Mucosa of descending colon (tissue), 3 donors: ENCODE measurements around the gene KRTAP12-1. TPM values are rescaled to one million over a fixed set of nuclear protein-coding genes. Genes with fewer than 3 reads are reported as not detected.
A peak's percentile ranks its signal among the peaks of the same experiment; 100 is the strongest.
"Not testable (repeated sequence)": the region's sequence is repeated elsewhere in the genome, so short reads cannot be mapped to it uniquely, and the experiment has no call there.

Source experiments
- ATAC-seq: fragments of 200-7000 bp; cut with Tn5 transposase; one replicate; pipeline ENCODE4 v1.9.1; 2020; ENCODE audit warnings: mild to moderate bottlenecking, moderate library complexity
- DNase-seq, 3 donors: peaks; one replicate each; pipeline ENCODE4 v3.0.0-alpha.2; 2020
- H3K36me3 ChIP-seq: fragments of 200-600 bp; one replicate; pipeline ENCODE4 v1.8.0; 2021; ENCODE audit warnings: low read depth, mild to moderate bottlenecking
- H3K4me1 ChIP-seq: fragments of 200-600 bp; one replicate; pipeline ENCODE4 v1.8.0; 2021; ENCODE audit warnings: low read depth, mild to moderate bottlenecking
- H3K4me3 ChIP-seq: fragments of 200-600 bp; one replicate; pipeline ENCODE4 v1.8.0; 2021; ENCODE audit warnings: mild to moderate bottlenecking
- H3K9me3 ChIP-seq: fragments of 200-600 bp; one replicate; pipeline ENCODE4 v1.8.0; 2021; ENCODE audit warnings: mild to moderate bottlenecking
- intact Hi-C, 2 donors: fragments of 100-400 bp; cut with DNase I in 1 of 2; cut with micrococcal nuclease in 1 of 2; formaldehyde crosslinking; loops; one replicate each; pipeline versions ENCODE4 v1.11.0 to v1.11.1; 2022; cut with DNase I, micrococcal nuclease
- total RNA-seq, 3 donors: library from RNA; stranded (reverse); fragmentation: NEBNext Ultra II Directional in 2 of 3; extraction: Animal tissue kit (Norgen Biotek cat#: 25700) in 2 of 3; gene quantifications; one replicate each; pipeline versions ENCODE4 v1.2.1 to v1.2.4, GENCODE V29; 2021 to 2023
- TF ChIP-seq, protein P1 (sequence below): fragments of 200-600 bp; IDR thresholded peaks from one replicate; pipeline ENCODE4 v1.8.0; 2022; ENCODE audit warnings: antibody characterized with exemption, mild to moderate bottlenecking
- donor health status: DM: no; HTN: no; CAD: no; lungs with moderate emphysema.
- donor health status: DM: no; HTN: no; CAD: no.
- donor health status: DM: no; HTN: yes; CAD: no.

The KRTAP12-1 gene
- total RNA-seq, 3 donors from 2014 or later, result not detected

GRCh38 chr21:44666401-44667320, 15.3 kb downstream of the KRTAP12-1 start, which contains the start of gene KRTAP12-2:
TSS of gene KRTAP12-2 (minus strand) at chr21:44666927. CDS start at chr21:44666886, 41 bp downstream.
- DNase-seq (no peak), ATAC-seq (peak; percentile 29)
- Histone ChIP-seq H3K4me3 (no peak within 1 kb of the TSS), H3K9me3 (peaks cover 6% of the 10 kb centered on the region), H3K36me3 (no peaks in the 10 kb centered on the region), H3K4me1 (no peaks in the 10 kb centered on the region)
- TF ChIP-seq, protein P1, sequence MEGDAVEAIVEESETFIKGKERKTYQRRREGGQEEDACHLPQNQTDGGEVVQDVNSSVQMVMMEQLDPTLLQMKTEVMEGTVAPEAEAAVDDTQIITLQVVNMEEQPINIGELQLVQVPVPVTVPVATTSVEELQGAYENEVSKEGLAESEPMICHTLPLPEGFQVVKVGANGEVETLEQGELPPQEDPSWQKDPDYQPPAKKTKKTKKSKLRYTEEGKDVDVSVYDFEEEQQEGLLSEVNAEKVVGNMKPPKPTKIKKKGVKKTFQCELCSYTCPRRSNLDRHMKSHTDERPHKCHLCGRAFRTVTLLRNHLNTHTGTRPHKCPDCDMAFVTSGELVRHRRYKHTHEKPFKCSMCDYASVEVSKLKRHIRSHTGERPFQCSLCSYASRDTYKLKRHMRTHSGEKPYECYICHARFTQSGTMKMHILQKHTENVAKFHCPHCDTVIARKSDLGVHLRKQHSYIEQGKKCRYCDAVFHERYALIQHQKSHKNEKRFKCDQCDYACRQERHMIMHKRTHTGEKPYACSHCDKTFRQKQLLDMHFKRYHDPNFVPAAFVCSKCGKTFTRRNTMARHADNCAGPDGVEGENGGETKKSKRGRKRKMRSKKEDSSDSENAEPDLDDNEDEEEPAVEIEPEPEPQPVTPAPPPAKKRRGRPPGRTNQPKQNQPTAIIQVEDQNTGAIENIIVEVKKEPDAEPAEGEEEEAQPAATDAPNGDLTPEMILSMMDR, result no peak
- intact Hi-C loops, result no loop called here

DNA sequence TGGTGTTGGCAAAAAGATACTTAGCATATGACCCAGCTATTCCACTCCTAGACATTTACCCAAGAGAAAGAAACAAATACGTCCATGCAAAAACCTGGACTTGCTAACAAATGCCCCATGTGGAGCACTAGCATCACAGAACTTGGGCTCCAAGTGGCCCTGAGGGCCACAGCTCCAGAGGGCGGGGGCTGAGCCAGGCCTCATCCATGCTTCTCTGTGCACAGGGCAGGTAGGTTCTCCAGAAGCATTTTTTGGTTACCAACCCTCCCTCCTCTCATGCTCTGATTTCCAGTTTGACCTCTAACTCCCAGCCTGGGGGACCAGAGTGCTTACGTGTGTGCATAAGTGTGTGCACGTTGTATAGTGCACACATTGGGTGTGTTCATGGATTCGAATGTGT, 17.3 kb downstream of the KRTAP12-1 start:
- Histone ChIP-seq H3K36me3 (no peaks in the 10 kb centered on the region), H3K4me1 (no peaks in the 10 kb centered on the region), H3K9me3 (no peaks in the 10 kb centered on the region), H3K4me3 (no peak overlapping the region)
- TF ChIP-seq, protein P1, result no peak
- ATAC-seq (no peak), DNase-seq (no peak)
- intact Hi-C loops, result no loop called here

GRCh38 chr21:44661567-44661966, 20.4 kb downstream of the KRTAP12-1 start:
- H3K4me3 ChIP-seq, H3K9me3 ChIP-seq, H3K4me1 ChIP-seq, DNase-seq, H3K36me3 ChIP-seq, ATAC-seq, intact Hi-C loops: not testable (repeated sequence)

DNA sequence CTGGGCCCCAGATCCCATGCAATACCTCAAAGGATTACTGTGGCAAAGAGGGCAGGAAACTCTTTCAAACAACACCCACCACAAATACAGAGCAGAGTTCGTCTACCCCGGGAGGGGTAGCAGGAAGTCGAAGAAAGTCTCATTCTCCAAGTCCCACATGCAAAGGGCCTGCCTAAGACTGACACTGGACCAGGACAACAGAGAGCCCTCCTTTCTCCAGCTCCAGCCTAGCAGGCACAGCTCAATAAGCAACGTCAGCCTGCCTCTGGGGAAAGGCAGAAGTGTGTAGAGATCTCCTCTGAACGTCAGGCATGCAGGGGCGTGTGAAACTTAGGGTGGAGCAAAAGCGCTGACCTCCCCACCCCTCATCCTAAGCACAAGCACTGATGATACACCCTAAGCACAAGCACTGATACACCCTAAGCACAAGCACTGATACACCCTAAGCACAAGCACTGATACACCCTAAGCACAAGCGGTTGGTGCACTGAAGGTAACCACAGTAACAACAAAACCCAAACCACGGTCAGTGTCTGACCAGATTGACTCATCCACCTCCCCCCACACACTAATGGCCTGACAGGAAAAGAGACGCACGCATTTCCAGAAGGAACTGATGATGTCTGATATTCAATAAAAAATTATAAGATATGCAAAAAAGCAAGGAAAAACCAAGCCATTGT, 22.9 kb downstream of the KRTAP12-1 start:
- Histone ChIP-seq H3K36me3 (no peaks in the 10 kb centered on the region), H3K4me1 (no peaks in the 10 kb centered on the region), H3K4me3 (no peak overlapping the region), H3K9me3 (no peaks in the 10 kb centered on the region)
- ATAC-seq (peak; percentile 49), DNase-seq (peak in 1 of 3 donors; percentile 7)
- intact Hi-C loops, result no loop called here
- TF ChIP-seq, protein P1, result no peak

DNA sequence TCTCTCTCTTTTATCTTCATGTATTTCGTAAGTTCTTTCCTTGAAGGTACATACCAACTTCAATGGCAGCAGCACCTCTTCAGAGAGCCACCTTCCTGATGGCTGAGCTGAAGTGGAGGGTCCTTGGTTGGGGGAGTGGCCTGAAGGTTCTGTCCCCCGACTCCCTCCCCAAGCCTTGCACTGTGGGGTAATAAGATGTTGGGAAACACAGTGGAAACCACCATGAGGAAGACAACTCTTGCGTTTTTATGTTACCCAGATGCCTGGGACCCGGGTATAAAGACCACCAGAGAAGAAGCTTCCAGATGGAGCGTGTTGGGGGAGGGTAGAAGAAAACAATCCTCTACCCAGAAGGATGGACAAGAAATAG, 23.4 kb downstream of the KRTAP12-1 start:
- DNase-seq (no peak), ATAC-seq (no peak)
- Histone ChIP-seq H3K4me3 (no peak overlapping the region), H3K4me1 (no peaks in the 10 kb centered on the region), H3K36me3 (no peaks in the 10 kb centered on the region), H3K9me3 (no peaks in the 10 kb centered on the region)
- TF ChIP-seq, protein P1, result no peak
- intact Hi-C loops, result no loop called here
